ENCODE measurements around the gene UNC119.

DNA sequence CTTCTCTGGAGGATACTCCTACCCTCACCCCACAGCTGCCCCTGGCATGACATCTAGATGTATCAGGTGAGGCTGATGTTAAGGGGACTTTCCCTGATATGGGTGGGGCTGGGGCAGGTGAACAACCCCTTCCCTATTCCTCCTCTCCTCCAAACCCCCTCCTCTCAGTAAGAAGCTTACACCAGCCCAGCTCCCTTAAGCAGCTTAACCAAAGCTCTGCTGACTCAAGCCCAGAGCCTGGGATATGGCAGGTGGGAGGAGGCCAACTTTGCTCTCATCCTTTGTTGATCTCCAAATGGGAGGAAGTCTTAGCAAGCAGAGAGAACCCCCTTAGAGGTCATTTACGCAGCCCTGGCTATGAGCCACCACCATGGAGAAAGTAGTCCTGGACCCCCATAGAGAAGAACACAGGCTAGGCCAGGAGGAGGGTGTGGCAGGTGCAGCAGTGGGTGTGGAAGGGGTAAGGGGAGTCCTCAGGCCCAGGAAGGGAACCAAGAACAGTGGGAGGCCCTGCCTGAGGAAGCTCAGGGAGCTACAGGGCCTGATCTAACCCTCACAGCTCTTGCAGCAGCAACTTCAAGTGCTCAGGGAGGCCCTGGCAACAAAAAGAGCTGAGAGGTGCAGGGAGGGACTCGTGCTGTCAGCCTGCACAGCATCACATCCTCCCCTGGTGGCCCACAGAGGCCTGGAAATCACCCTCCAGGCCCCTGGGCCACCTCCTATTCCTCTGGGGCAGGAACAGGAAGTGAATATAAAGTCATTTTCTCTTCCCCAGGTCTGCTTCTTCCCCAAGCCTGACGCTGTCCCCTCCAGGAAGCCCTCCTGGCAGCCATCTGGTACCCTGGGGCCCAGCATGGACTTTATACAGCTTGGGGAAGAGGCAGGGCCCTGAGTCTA is 2.9 kb downstream of the UNC119 start:
- TF ChIP-seq SNAI2 (CRISPR knock-in tag; IDR thresholded peaks at IDR 0.05) (no peak), ARNTL (CRISPR knock-in tag; IDR thresholded peaks at IDR 0.05; ENCODE audit: borderline replicate concordance, low read depth) (no peak), RARB (CRISPR knock-in tag; IDR thresholded peaks at IDR 0.05) (no peak), ESRRG (CRISPR knock-in tag; IDR thresholded peaks at IDR 0.05) (no peak)
- TF ChIP-seq, protein P1, sequence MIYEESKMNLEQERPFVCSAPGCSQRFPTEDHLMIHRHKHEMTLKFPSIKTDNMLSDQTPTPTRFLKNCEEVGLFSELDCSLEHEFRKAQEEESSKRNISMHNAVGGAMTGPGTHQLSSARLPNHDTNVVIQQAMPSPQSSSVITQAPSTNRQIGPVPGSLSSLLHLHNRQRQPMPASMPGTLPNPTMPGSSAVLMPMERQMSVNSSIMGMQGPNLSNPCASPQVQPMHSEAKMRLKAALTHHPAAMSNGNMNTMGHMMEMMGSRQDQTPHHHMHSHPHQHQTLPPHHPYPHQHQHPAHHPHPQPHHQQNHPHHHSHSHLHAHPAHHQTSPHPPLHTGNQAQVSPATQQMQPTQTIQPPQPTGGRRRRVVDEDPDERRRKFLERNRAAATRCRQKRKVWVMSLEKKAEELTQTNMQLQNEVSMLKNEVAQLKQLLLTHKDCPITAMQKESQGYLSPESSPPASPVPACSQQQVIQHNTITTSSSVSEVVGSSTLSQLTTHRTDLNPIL (CRISPR knock-in tag; IDR thresholded peaks at IDR 0.05; ENCODE audit: low read depth) = no peak
- TF ChIP-seq, protein P2, sequence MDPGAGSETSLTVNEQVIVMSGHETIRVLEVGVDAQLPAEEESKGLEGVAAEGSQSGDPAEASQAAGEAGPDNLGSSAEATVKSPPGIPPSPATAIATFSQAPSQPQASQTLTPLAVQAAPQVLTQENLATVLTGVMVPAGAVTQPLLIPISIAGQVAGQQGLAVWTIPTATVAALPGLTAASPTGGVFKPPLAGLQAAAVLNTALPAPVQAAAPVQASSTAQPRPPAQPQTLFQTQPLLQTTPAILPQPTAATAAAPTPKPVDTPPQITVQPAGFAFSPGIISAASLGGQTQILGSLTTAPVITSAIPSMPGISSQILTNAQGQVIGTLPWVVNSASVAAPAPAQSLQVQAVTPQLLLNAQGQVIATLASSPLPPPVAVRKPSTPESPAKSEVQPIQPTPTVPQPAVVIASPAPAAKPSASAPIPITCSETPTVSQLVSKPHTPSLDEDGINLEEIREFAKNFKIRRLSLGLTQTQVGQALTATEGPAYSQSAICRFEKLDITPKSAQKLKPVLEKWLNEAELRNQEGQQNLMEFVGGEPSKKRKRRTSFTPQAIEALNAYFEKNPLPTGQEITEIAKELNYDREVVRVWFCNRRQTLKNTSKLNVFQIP (CRISPR knock-in tag; IDR thresholded peaks at IDR 0.05; ENCODE audit: borderline replicate concordance, low read depth) = no peak

All from SK-N-SH treated with all-trans-retinoic acid at 6 μM for 48 hours (cell line).